H1 (cell line): ENCODE measurements around the gene NEUROG1.

Experiments
- GTF2F1 ChIP-seq: IDR thresholded peaks from 2 replicates; pipeline ENCODE4 v1.6.1; 2012; ENCODE audit warnings: low read depth, low read length, improper control_type of control experiment, borderline replicate concordance
- JUND ChIP-seq: IDR thresholded peaks from 2 replicates; pipeline ENCODE4 v1.6.1; 2011; ENCODE audit warnings: mild to moderate bottlenecking, improper control_type of control experiment, low read length
- POLR2A ChIP-seq, 2 experiments: IDR thresholded peaks; 1 replicate in 1 of 2; 2 replicates in 1 of 2; pipeline ENCODE4 v1.6.1; 2011; ENCODE audit warnings: low read depth in 2 of 2, low read length in 2 of 2, mild to moderate bottlenecking in 2 of 2; ENCODE audit errors: control extremely low read depth in 1 of 2
- POLR2AphosphoS5 ChIP-seq: IDR thresholded peaks from 2 replicates; pipeline ENCODE4 v1.6.1; 2011; ENCODE audit warnings: low read depth, low read length
- SP2 ChIP-seq: IDR thresholded peaks from 2 replicates; pipeline ENCODE4 v1.6.1; 2012; ENCODE audit warnings: mild to moderate bottlenecking, low read length, inconsistent platforms
- SRF ChIP-seq: IDR thresholded peaks from 2 replicates; pipeline ENCODE4 v1.6.1; 2011; ENCODE audit warnings: mild to moderate bottlenecking, low read depth, low read length, moderate library complexity
- TEAD4 ChIP-seq: IDR thresholded peaks from 2 replicates; pipeline ENCODE4 v1.6.1; 2012; ENCODE audit warnings: low read depth, low read length, inconsistent platforms, mixed read lengths
- TF ChIP-seq, protein P1 (sequence below), 3 experiments: IDR thresholded peaks; 1 replicate in 2 of 3; 2 replicates in 1 of 3; pipeline versions ENCODE4 v1.5.1 to v1.6.1; 2011; ENCODE audit warnings: low read length in 3 of 3, mild to moderate bottlenecking in 3 of 3, inconsistent platforms in 2 of 3, low read depth in 1 of 3, moderate library complexity in 1 of 3; ENCODE audit not compliant: insufficient read depth in 1 of 3; ENCODE audit errors: control extremely low read depth in 1 of 3
- TF ChIP-seq, protein P2 (sequence below): IDR thresholded peaks from 2 replicates; pipeline ENCODE4 v1.6.1; 2012; ENCODE audit warnings: inconsistent platforms
- TF ChIP-seq, protein P3 (sequence below): IDR thresholded peaks from 2 replicates; pipeline ENCODE4 v1.6.1; 2011; ENCODE audit warnings: low read depth, mild to moderate bottlenecking, low read length; ENCODE audit not compliant: insufficient read depth

DNA sequence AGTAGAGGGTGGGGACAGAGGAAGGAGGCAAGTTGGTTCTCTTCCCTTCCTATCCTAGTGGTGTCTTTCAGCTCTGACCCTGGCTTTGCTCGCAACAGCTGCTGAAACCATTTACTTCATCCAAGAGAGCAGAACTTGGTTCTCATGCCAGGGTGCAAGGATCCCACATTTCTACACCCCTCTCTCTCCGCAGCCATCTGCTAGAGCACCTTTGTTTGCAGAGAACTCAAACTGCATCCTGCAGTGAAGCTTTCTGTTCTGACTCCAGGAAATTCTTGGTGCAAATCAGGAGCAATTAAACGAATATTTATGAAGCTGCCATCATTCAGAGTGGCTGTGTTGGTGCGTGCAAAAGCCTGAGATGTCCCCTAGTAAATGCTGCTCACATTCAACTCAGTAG lies 31.9 kb downstream of the NEUROG1 start:
- TF ChIP-seq, protein P1, sequence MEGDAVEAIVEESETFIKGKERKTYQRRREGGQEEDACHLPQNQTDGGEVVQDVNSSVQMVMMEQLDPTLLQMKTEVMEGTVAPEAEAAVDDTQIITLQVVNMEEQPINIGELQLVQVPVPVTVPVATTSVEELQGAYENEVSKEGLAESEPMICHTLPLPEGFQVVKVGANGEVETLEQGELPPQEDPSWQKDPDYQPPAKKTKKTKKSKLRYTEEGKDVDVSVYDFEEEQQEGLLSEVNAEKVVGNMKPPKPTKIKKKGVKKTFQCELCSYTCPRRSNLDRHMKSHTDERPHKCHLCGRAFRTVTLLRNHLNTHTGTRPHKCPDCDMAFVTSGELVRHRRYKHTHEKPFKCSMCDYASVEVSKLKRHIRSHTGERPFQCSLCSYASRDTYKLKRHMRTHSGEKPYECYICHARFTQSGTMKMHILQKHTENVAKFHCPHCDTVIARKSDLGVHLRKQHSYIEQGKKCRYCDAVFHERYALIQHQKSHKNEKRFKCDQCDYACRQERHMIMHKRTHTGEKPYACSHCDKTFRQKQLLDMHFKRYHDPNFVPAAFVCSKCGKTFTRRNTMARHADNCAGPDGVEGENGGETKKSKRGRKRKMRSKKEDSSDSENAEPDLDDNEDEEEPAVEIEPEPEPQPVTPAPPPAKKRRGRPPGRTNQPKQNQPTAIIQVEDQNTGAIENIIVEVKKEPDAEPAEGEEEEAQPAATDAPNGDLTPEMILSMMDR (IDR thresholded peaks at IDR 0.05; ENCODE audit: control extremely low read depth in 1 of 3, insufficient read depth in 1 of 3, low read depth in 1 of 3, low read length in 3 of 3), result no peak
- no peak for TF ChIP-seq POLR2A (IDR thresholded peaks at IDR 0.05; ENCODE audit: control extremely low read depth in 1 of 2, low read depth in 2 of 2, low read length in 2 of 2)
- TF ChIP-seq SRF, result no peak
- TF ChIP-seq, protein P2, sequence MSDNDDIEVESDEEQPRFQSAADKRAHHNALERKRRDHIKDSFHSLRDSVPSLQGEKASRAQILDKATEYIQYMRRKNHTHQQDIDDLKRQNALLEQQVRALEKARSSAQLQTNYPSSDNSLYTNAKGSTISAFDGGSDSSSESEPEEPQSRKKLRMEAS, result no peak
- no peak for TF ChIP-seq TEAD4
- TF ChIP-seq, protein P3, sequence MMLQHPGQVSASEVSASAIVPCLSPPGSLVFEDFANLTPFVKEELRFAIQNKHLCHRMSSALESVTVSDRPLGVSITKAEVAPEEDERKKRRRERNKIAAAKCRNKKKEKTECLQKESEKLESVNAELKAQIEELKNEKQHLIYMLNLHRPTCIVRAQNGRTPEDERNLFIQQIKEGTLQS, result no peak
- no peak for TF ChIP-seq SP2
- no peak for TF ChIP-seq JUND
- TF ChIP-seq POLR2AphosphoS5, result no peak
- no peak for TF ChIP-seq GTF2F1
